GM06990 (cell line): ENCODE measurements around the gene LYZL6.

Experiments used
- DNase-seq: peaks from one replicate; pipeline ENCODE4 v3.0.0-alpha.2; 2011; ENCODE audit not compliant: insufficient read length; ENCODE audit errors: extremely low read depth
- H3K27me3 ChIP-seq: replicated peaks from 2 replicates; pipeline ENCODE4 v1.6.0; 2011; ENCODE audit warnings: low read length; ENCODE audit not compliant: control insufficient read depth, insufficient read depth
- H3K36me3 ChIP-seq: 2 replicates; pipeline ENCODE4 v1.5.1; 2011; ENCODE audit warnings: low read length; ENCODE audit not compliant: control insufficient read depth, insufficient read depth
- H3K4me3 ChIP-seq: replicated peaks from 2 replicates; pipeline ENCODE4 v1.5.1; 2011; ENCODE audit warnings: low read depth, mild to moderate bottlenecking, control low read depth, low read length
- CTCF ChIP-seq: IDR thresholded peaks from 2 replicates; pipeline ENCODE4 v1.5.1; 2011; ENCODE audit warnings: low read length, control low read depth, mild to moderate bottlenecking, inconsistent platforms; ENCODE audit not compliant: insufficient read depth, poor library complexity, severe bottlenecking

The LYZL6 gene

GRCh38 chr17:35981908-35982330 lies 38.4 kb upstream of the LYZL6 start:
- peak; percentile 57 for TF ChIP-seq CTCF
- H3K4me3 ChIP-seq: no peak overlapping the region
- H3K27me3 ChIP-seq: no peaks in the 10 kb centered on the region
- no peak for DNase-seq
- H3K36me3 ChIP-seq: no peaks in the 10 kb centered on the region

DNA sequence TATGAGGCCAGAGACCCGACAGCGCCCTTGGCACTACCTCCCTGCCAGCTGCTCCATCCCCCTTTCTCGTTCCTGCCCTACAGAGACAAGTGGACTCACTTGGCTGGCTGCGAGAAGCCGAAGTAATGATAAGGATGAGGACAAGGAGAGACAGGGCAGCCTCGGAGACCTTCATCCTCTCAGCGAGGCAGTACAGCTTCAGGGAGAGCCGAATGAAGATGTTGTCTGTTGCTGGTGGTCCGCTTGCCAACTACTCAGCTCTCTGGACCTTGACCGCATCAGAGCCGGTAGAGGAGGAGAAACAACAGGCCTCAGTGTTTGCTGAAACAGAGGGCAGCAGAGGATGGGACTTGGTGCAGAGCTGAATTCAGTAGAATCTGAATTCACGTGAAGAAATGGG lies 37.7 kb upstream of the LYZL6 start, which contains the start of gene CCL16:
Gene CCL16, minus strand, starts transcription at position 252 of the 400 bp plus-strand sequence. Its CDS starts 77 bp downstream, at position 175.
- Histone ChIP-seq H3K36me3 (no peaks in the 10 kb centered on the region), H3K4me3 (no peak within 1 kb of the TSS), H3K27me3 (no peaks in the 10 kb centered on the region)
- TF ChIP-seq CTCF: no peak
- no peak for DNase-seq

DNA sequence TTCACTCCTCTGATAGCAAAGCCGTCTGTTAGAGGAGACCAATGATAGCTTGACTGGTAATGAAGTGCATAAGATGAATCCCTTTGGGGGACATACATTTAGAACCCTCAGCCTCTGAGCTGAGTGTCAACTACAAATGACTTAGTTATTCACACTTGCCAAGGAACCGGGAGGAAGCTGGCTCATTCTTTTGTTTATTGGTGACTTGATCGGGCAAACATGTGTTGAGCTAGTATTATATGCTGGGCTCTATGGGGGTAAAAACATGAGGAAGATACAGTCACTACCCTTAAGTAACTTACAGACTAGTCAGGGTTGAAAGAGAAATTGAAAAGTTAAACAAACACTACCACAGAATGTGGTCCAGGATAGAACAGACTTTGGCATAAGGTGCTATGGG lies 34.8 kb upstream of the LYZL6 start:
- no peak for TF ChIP-seq CTCF

GRCh38 chr17:35977509-35977908 lies 34.0 kb upstream of the LYZL6 start:
- H3K4me3 ChIP-seq: no peak overlapping the region
- TF ChIP-seq CTCF: no peak
- no peak for DNase-seq
- H3K27me3 ChIP-seq: no peaks in the 10 kb centered on the region
- H3K36me3 ChIP-seq: no peaks in the 10 kb centered on the region

More for the DNA sequence above, 34.8 kb upstream of the LYZL6 start:
- Histone ChIP-seq H3K36me3 (no peaks in the 10 kb centered on the region), H3K27me3 (no peaks in the 10 kb centered on the region), H3K4me3 (no peak overlapping the region)
- no peak for DNase-seq

DNA sequence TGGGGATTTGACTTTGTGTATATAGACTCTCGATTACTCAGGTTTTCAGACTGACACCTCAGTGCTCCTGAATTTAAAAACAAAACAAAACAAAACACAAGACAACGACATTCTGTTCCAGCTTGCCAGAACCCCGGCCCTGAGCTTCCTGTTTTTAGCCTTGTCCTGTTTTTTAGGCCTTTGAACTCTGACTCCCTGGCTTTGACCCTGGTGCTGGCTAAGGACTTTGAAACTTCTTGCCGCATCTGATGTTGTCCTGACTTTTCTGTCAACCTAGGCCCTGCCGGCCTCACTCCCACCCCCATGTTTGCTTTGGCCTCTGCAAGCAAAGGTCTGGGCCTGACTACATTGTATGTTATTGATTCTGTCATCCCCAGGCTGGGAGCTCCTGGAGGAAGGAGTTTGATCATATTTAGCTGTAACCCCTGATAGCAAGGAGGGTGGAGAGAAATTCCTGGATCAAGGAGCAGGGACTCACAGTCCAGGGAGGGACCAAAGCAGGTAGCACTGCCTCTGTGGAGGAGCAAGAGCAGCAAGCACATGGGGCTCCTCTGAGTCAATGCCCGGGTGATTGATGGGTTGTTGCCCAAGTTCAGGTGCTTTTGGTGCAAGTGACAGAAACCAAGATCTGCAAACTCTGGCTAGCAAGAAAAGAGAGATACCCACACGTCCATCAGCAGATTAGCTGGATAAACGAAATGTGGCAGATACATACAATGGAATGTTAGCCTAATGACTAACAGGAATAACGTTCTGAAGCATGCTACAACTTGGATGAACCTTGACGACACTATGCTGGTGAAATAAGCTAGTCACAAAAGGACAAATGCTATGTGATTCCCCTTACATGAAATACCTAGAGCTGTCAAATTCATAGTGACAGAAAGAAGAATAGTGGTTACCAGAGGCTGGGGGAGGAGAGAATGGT lies 30.1 kb upstream of the LYZL6 start:
- no peak for DNase-seq
- Histone ChIP-seq H3K27me3 (no peaks in the 10 kb centered on the region), H3K4me3 (no peak overlapping the region), H3K36me3 (no peaks in the 10 kb centered on the region)
- no peak for TF ChIP-seq CTCF
